NCI-H2171 treated with DMSO at 0.1 percent for 48 hours (cell line): ENCODE data around the gene SPOUT1.

Experiments used
- DNase-seq: peaks from one replicate; lab custom pipeline; 2025; lab: John Stamatoyannopoulos, UW

Gene SPOUT1

GRCh38 chr9:128836509-128837145 lies 7.0 kb upstream of the SPOUT1 start:
- DNase-seq: no peak

- no peak for DNase-seq
Measured at GRCh38 chr9:128835246-128836210, 5.9 kb upstream of the SPOUT1 start.

GRCh38 chr9:128833696-128834095 lies 4.1 kb upstream of the SPOUT1 start:
- no peak for DNase-seq

- no peak for DNase-seq
Measured at GRCh38 chr9:128828719-128829452, 708 bp downstream of the SPOUT1 start.

GRCh38 chr9:128828267-128828666 lies 1.3 kb downstream of the SPOUT1 start:
- DNase-seq: no peak

GRCh38 chr9:128825923-128826700 lies 3.5 kb downstream of the SPOUT1 start:
- no peak for DNase-seq

- DNase-seq: no peak
Measured at GRCh38 chr9:128824911-128825310, 4.7 kb downstream of the SPOUT1 start.

GRCh38 chr9:128823903-128824406 lies 5.6 kb downstream of the SPOUT1 start:
- DNase-seq: no peak

GRCh38 chr9:128823362-128823902 lies 6.2 kb downstream of the SPOUT1 start:
- DNase-seq: no peak

GRCh38 chr9:128822407-128823042 lies 7.1 kb downstream of the SPOUT1 start:
- no peak for DNase-seq

- no peak for DNase-seq
Measured at GRCh38 chr9:128821584-128822406, 7.8 kb downstream of the SPOUT1 start.

- no peak for DNase-seq
Measured at GRCh38 chr9:128820665-128821583, 8.7 kb downstream of the SPOUT1 start.

- no peak for DNase-seq
Measured at GRCh38 chr9:128819716-128820664, 9.6 kb downstream of the SPOUT1 start.

- peak; percentile 63 for DNase-seq
Measured at GRCh38 chr9:128818839-128819715, 10.5 kb downstream of the SPOUT1 start.

- peak; percentile 97 for DNase-seq
Measured at GRCh38 chr9:128818099-128818838, 11.3 kb downstream of the SPOUT1 start, which contains the start of gene ENDOG. Gene ENDOG, plus strand, starts transcription at chr9:128818500. Its CDS starts 185 bp downstream, at chr9:128818685.

- no peak for DNase-seq
Measured at GRCh38 chr9:128810873-128811272, 18.7 kb downstream of the SPOUT1 start.
